HG02852 (cell line): ENCODE data around the gene NHS.

Source experiments
- ATAC-seq: cut with Tn5 transposase; IDR thresholded peaks from one replicate; pipeline ENCODE4 v1.9.1; 2021; ENCODE audit warnings: mild to moderate bottlenecking, moderate library complexity; ENCODE audit not compliant: unreplicated experiment

The NHS gene

GRCh38 chrX:17405225-17405969, 30.4 kb downstream of the NHS start:
- no peak for ATAC-seq

DNA sequence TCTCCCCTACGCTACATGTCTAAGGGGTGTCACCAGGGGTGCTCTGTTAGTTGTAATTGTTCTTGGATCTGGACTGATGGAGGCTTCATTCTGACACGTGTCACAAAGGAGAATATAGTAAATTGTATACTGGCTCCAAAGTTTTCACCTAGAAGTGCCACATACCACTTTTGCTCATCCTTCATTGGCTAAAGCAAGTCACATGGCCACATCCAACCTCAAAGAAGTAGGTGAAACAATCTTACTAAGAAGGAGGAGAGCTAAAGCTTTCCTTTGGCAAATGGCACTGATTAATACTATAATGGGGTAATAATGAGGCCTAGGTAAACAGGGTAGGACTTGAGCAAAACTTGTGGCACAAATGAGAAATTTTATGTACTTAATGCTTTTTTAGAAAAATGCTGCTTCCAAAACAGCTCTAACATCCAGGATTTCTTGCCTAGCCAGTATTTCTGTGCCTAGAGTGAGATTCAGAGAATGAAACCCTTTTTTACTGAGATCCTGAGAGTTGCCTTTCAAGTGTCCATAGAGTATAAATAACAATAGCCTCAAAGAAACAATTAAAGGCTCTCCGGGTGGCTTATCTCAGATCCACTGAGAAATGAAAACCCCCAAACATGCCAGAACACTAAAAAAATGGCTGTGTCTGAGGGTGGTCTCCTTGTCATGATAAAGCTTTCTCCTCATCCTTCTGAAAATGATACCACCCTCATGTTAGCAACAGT, 34.7 kb downstream of the NHS start:
- no peak for ATAC-seq

DNA sequence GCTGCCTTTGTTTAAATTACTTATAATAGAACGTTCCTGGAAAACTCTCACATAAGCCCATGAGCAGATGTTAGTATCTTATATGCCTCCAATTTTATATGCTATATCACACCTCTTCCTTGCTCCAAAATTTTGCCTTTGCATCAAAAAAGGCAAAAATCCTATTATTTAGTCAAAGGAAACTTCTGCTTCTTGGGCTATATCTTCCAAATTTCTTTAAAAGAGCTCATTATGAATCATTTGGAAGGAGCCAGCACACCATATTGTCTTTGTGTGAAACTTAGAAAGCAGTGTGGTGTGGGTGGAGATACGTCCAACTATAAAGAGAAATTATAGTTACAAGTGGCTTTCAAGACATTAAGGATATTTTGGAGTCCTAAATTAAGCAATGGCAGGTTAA, 35.7 kb downstream of the NHS start:
- no peak for ATAC-seq

- ATAC-seq = no peak
Measured at GRCh38 chrX:17411205-17411604, 36.2 kb downstream of the NHS start.

GRCh38 chrX:17412692-17413091, 37.7 kb downstream of the NHS start:
- ATAC-seq = no peak

GRCh38 chrX:17413228-17413627, 38.2 kb downstream of the NHS start:
- ATAC-seq = no peak

- no peak for ATAC-seq
Measured at GRCh38 chrX:17414027-17414658, 39.1 kb downstream of the NHS start.

DNA sequence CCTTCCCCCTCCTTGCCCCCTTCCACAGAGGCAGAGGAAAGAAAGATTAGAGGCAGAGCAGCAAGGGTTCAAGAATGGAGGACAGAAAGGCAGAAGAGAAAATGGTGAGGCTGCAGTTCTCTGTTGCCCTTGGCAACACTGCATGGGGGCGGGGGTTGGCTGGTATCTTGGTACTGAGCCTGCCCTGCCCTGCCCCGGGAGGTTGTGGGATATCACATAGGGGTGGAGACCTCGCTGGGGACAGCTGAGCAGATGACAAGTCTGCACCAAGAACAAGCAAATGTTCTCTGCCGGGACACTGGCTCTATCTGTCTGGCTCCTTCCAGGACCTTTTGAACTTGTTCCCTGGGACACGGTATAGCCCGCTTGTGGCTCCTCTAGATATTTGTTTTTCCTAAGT, 39.8 kb downstream of the NHS start:
- ATAC-seq = no peak

- ATAC-seq = no peak
Measured at GRCh38 chrX:17415242-17415810, 40.3 kb downstream of the NHS start.

DNA sequence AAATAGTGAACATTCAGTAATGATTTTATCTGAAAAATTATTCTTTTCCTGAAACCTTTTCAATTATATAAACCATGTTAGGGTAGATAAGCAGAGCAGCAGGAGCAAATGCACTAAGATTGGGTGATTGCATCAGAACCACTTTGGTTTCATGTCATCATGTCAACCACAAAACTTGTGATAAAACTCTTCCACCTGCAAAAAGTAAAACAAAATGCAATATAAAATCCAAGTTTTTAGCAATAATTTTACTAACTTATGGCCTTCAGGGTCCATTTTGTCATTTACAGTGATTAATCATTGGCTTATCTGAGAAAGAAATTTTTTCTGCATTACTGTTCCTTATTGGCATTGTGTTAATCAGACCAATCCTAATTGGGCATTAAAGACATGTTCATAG, 42.4 kb downstream of the NHS start:
- no peak for ATAC-seq

DNA sequence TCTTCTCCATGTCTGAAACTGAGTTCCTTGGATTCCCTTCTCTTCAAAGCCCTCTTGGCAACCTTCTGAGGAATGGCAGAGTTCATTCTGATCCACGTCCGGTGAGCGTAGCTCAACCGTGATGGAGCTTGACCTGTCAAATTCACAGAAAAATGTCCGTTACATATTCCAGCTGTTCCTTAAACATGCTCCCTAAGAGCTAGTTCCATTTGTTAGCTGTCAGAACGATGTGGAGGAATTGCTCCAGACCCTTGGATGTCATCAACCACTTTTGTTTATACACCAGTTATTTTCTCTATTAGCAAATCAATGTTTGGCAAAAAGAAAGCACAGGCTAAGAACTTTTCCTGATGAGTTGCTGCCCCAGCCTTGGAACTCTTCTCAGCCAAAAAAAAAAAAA, 50.1 kb downstream of the NHS start:
- no peak for ATAC-seq

DNA sequence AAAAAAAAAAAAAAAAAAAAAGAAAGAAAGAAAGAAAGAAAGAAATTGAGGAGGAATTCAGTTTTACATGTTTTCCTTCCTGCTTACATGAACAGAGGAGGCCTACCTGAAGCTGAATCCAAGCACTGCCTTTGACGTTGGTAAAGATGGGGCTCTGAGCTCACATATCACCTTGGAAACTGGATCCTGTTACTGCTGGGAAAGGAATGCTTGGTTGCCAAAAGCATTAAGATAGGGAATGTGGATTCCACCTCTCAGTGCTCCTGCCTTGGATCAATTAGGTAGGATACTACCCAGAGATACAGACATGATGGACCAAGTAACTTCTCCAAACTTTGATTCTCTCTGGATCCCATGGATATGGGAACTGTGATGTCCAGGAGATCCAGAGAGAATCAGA, 50.6 kb downstream of the NHS start:
- ATAC-seq = no peak

DNA sequence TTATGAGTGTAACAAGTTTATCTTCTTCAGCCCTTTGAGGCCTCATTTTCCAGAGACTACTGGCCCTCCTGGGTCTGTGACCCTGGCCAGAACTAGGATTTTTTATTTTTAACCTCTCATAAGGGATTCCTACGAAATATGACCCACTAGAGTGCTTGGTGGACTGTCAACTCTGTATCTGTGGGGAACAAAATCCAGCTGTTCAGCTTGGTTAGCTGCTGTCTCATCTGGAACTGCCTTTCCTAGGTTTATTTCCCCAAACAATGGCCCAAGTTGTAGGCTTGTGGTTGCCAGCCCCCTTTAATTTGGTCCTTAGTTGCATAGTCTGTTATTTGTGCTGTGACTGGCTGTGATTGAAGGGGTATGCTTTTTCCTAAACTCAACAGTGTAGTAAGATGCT, 56.2 kb downstream of the NHS start:
- no peak for ATAC-seq

DNA sequence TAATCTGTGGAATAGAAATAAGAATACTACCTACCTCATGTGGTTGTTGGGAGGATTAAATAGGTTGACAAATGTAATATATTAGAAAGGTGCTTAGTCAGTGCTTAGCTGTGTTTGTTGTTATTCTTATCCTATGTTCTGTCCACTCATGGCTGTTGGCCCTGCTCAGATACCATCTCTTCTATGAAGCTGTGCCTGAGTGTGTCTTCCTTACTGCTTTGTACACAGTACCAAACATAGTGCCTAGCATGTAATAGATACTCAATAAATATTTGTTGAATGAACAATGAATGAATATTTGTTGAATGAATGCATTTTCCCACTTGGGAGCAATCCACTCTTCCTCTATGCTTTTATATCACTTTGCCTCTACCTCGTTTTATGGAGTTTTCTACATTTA, 57.2 kb downstream of the NHS start:
- ATAC-seq = no peak

DNA sequence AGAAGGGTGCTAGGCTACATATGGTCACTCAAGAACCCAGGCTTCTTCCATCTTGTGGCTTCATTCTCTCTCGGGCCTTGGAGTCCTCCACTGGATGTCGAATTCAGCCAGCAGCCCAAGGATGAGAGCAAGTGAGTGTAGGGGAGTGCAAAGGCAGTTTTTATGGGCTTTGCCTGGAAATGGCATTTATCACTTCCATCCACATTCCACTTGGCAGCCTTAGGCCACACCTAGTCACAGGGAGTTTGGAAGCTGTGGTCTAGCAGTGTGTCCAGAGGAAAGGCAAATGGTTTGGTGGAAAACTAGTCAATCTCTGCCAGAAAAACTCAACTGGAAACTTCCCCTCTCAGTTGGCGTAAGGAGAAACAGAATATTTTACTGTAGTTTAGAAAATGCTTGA, 59.0 kb downstream of the NHS start:
- ATAC-seq = no peak

DNA sequence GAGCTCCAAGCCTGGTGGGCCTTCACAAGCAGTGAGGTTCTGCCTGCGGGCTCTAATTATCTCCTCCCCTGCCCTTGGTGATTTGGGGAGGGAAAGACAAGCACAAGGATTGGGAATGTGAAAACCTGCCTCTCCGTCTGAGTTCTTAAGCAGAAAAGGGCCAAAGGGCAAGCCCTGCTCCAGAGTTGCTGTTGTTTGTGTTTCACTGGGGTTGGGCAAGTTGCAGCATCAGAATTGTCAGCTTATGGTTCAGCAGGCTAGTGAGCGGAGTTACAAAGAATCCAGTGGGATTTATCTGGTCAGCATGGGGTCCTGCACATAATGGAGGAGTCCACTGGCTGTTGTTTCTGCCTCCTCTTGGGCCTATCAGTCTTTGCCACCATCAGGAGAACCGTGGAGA, 60.5 kb downstream of the NHS start:
- no peak for ATAC-seq

GRCh38 chrX:17438221-17438620, 63.2 kb downstream of the NHS start:
- ATAC-seq = no peak

GRCh38 chrX:17440258-17440657, 65.3 kb downstream of the NHS start:
- no peak for ATAC-seq

DNA sequence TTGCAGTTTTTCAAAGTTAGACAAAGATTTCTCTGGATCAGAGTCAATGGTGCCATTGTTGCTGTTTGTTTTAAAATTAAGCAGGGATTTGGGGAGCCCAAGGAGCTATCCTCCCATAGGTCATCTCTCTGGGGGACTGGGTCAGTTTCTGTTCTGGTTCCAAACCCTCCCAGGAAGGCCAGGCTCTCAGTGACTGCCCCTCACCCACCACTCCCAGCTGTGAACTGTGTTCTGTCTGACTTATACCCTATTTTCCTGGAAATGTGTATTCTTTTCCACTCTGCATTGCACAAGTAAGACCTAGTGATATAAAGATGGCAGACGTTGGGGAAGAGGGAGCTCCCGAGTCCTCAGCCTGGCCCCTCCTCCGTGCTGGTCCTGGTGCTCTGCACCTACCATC, 65.8 kb downstream of the NHS start:
- no peak for ATAC-seq

DNA sequence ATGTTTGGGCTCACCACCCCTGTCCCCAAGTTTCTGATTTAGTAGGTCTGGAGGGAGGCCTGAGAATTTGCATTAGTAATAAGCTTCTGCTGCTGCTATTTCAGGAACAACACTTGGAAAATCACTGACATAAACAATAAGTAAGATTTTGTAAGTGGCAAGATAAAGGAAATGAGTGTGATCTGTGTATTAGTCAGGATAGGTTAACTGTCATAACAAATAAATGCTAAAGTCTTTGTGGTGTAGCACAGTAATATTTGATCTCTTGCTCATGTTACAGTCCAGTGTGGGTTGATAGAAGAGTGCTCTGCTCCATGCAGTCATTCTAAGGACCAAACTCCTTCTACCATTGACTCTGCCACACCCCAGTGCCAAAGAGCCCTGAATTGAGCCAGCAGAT, 67.0 kb downstream of the NHS start:
- ATAC-seq = no peak

GRCh38 chrX:17442898-17443297, 67.9 kb downstream of the NHS start:
- ATAC-seq = no peak

DNA sequence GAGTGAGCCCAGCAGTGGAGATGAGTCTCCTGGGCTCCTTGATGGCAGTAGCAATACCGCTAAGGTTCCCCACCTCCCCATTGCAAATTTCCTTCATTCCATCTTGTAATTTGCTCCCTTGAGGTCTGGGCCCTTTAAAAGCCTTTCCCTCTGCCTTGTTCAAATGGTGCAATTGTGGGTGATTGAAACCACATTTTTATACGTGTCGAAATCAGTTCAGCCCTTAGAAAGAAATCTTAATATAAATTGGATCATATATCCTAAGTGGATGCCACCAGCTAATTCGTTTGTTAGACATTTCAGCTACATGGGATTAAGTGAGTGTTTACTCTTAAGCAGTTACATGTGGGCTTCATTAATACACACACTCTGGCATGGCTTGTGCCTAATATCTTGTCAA, 68.6 kb downstream of the NHS start:
- ATAC-seq = no peak
